GM19468 (cell line): ENCODE results near the gene PARD3B.

Experiments used
- ATAC-seq: cut with Tn5 transposase; IDR thresholded peaks from one replicate; pipeline ENCODE4 v1.9.1; 2021; ENCODE audit warnings: mild to moderate bottlenecking, moderate library complexity, moderate number of reproducible peaks; ENCODE audit not compliant: unreplicated experiment; ENCODE audit errors: extremely low read depth

PARD3B gene

DNA sequence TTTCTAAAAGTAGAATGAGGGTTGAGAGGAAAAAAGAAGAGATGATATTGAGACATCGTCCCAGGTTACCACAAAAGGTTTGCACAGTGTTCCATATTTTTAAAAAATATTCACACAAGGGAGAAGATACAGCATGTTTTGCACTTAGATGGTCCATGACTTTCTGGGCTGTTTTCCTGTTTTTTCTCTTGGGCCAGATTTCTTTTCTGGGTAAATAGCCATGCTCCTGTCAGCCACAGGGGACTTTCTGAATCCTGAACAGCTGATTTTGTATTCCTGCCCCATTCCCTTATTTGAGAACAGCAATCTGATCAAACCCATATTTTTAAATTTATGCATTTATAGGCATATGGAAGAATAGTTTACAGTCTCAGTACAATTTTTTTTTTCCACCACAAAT, 951.1 kb downstream of the PARD3B start:
- no peak for ATAC-seq

DNA sequence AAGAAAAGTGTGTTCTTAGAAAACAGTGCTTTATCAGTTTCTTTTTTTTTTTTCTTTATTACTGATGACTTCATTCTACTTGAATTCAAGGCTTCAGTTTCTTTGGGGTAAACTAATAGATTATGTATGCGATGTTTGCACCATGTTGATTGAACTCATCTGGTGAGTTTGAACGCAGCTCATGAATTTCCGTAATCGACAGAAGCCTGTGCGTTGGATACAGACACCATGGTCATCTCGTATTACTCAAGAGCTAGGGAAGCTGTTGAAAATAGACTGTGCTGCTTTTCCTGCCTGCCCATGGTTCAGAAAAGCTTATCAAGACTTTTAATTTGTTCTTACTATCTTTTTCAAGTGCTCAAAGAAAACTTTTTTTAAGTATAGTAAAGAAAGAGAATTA, 951.5 kb downstream of the PARD3B start:
- ATAC-seq: no peak

DNA sequence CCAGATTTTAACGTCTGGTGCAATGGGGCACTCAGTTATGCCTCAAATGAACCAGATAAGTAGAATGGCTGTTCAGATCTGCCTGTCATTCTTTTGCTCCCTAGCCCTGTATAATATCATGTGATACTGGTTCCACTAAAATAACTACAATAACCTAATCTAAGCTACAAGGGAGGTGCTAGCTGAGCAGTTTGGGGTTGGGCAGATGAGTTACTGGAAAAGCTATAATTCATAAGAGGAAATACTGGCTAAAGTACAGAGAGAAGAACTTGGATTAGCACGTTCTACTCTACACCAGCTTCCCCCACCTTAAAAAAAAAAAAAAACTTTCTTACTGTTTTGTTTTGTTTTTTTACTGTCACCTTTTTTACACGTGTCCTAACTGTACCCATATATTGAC, 953.7 kb downstream of the PARD3B start:
- ATAC-seq: no peak

DNA sequence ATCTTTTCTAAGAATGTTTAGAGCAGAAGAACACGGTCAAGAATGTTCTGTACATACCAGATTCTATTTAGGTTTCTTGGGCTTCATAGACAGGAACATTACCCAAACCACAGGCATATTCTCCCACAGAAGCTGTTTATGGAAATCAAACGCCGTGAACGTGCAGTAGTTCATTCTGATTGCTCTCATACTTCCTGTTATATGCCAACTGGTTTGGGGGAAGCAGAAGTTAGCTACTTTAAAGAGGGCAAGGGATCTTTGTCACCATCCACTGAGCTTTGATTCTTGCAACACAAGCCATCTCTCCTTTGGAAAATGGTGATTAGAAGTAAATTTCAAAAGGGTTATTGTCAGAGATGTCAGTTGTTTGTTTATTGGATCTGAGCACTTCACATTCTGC, 954.8 kb downstream of the PARD3B start:
- ATAC-seq: no peak

GRCh38 chr2:205500951-205501350, 955.7 kb downstream of the PARD3B start:
- no peak for ATAC-seq

- ATAC-seq: no peak
Measured at GRCh38 chr2:205501826-205502225, 956.6 kb downstream of the PARD3B start.

DNA sequence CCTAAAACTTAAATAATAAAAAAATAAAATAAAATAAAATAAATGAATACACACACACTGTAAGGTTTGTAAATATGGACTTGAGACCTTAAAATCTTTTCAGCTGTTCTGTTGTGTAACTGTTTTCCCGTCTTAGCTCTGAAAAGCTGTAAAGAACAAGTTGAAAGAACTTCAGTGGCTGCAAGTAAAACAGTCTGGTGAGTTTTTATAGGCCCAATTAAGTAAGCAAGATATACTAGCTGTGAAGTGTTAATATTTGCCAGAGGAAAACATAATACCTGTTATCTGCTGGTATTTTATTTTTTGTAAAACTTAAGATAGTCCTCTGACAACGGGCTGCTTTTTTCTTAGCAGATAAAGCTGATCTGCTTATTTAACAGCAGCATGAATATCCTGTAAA, 960.1 kb downstream of the PARD3B start:
- no peak for ATAC-seq

DNA sequence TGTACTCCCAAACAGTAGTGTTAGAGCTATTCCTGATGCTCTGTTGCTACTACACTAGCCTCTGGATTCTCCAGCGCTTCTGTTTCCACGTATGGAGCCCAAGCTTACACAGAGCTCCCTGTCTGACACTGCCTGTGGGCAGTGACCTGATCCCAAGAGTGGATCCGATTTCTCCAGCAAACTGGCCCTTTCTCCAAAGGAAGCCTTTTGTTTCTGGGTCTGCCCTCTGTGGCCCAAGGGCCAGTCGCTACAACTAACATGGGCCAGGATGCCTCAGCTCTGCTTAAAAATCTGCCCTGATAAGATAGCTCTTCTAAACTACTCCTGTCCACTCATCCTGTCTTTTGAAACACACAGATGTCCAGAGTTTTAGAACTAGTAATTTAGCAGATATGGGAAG, 964.4 kb downstream of the PARD3B start:
- ATAC-seq: no peak

- ATAC-seq: no peak
Measured at GRCh38 chr2:205510345-205510744, 965.1 kb downstream of the PARD3B start.

- ATAC-seq: no peak
Measured at GRCh38 chr2:205511221-205511620, 965.9 kb downstream of the PARD3B start.

DNA sequence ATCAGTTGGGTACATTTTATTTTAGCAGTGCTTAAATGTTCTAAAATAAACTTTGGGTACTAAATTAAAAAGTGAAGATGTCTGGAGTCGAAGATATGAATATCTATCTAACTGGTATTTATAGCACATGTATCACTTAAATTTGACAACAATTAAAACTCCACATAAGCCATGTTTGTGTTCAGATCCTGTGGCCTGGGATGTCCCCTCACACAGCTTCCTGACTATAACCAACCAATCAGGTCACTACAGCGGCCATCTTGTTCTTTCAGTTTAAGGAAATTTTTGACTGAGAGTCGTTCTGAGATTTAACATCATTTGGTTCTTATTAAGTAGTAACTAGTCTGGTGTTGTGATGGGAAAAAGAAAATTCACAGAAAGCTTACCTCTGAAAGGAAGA, 966.4 kb downstream of the PARD3B start:
- ATAC-seq: no peak

DNA sequence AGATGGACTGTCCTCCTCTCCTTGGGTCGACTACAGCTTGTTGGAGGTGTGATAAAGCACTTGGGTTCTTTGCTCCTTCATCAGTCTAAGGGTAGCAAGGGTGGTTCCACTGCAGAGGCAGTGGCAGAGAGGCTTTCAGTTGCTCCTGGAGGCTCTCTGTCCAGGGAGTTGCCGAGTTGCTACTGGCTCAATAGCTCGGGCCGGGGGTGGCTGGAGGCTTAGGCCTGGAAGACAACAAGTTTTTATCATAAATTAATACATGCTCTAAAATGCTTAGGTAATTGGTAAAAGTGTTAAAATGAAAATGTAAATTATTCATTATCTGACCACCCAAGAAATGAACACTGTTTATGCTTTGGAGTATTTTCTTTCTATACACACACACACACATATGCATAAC, 975.0 kb downstream of the PARD3B start:
- no peak for ATAC-seq

DNA sequence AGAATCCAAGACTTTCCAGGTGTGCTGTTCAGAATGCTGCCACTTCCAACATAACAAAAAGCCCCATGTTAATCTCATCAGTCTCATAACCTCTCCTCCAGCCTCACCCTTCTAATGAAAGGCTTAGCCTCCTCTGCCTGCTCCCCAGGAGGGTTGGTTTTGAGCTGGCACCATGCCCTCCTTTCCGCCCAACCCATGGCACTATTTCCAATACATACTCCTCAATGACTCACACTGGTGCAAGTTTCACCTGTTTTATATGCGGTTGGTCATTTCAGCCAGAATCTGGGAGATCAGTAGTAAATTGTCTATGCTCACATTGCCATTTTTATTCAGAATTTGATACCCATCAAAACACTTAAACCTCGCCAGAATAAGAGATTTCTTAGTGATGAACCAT, 979.4 kb downstream of the PARD3B start:
- no peak for ATAC-seq

DNA sequence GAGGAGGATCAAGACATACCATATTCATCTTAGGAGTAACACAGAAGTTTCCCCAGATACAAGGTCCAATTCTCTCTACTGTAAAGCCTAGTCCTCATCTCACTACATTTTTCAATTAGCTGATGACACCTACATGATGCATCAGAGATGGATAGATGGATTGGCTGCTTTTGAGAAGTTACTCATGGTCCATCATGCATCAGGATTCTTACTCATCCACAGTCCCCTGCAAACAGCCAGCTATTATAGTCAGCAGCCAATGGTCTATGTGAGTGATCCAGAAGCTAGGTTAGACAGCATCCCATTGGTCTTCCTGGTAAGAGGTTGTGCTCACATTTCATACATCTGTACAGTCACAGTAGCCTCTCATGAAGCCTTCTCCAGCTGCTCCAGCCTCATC, 982.5 kb downstream of the PARD3B start:
- ATAC-seq: no peak

DNA sequence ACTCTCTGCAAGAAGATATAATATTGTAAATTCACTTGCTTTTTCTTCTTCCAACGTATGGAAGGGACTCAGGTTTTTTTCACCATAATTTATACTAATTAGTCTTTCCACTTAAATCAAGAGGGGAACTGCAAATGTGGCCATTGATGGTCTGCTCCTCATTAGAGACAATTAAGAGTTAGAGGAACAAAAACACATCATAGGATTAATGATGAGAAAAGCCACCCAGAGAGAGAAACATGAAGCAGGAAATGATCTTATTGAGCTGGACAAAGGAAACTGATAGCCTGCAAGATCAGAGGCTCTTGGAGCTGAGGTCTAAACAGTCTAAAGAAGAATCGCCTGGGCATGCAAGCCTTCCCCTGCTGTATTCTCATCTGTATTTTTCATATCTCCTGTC, 985.8 kb downstream of the PARD3B start:
- ATAC-seq: no peak

DNA sequence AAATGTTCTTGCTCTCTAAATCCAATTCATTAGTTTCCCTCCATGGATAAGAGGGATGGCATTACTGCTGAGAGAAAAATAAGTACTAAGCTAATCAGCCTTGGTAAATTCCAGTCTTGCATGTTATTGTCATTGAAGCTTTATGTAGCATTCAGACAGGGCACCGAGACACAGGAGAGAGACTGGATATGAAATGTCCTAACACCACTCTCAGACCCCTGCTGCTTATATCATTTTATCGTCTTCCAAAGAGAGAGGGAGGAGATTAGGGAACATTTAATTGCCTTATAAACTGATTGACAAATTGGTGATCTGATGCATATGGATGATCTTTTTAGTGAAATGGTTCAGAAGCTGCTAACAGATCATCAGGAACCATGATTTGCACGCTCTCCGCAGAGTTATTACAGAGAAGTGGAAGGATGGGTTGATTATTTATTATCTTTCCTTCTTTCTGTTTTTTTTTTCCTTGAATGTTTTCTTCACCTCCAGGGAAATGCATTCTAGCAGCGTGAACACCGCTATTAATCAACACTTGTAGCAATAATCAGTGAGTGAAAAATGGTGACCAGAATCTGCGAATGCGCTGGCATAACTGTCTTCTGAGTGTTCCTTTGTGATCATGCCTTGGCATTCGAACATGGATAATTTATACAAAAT, 986.3 kb downstream of the PARD3B start:
- ATAC-seq: no peak

DNA sequence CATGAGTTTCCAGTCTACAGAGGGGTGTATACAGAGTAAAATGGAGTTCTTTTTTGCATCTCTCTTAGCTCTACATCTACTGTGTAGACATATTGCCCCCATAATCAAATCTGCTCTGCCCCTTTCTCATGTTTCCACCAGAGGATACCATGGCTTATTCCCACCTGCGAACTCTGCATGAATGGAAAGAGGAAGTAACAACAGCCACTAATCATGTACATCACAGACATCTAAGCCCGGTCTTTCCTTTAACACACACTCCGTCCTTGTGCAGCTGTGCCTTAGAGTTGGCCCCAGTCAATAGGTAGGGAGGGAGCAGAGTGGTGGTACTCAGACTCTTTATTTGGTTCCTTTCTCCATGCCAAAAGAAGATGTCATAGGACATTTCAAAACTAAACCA, 989.7 kb downstream of the PARD3B start:
- no peak for ATAC-seq

GRCh38 chr2:205539603-205540002, 994.3 kb downstream of the PARD3B start:
- ATAC-seq: no peak

- no peak for ATAC-seq
Measured at GRCh38 chr2:205540036-205540435, 994.8 kb downstream of the PARD3B start.

- no peak for ATAC-seq
Measured at GRCh38 chr2:205543262-205543843, 998.1 kb downstream of the PARD3B start.

GRCh38 chr2:205543937-205544702, 998.8 kb downstream of the PARD3B start:
- no peak for ATAC-seq
